Subcutaneous adipose tissue (tissue), 4 donors: Measurements from ENCODE around the gene RASA3. TPM values are rescaled to one million over a fixed set of nuclear protein-coding genes. Genes with fewer than 3 reads are reported as not detected.

Source experiments
- total RNA-seq, 4 donors: library from RNA; depleted of rRNA; stranded (reverse); fragments of >200 nt; gene quantifications; one replicate each; pipeline ENCODE4 v1.1.0, GENCODE V29; 2016
- TF ChIP-seq, protein P1 (sequence below): fragments of 450-650 bp; IDR thresholded peaks from one replicate; pipeline ENCODE4 v1.5.1; 2016; ENCODE audit warnings: low read depth, mild to moderate bottlenecking, control low read depth, antibody characterized with exemption, moderate library complexity

RASA3 gene
- total RNA-seq, 4 donors from 2014 or later, result 36.9 to 70.1 (median 46.3) TPM

DNA sequence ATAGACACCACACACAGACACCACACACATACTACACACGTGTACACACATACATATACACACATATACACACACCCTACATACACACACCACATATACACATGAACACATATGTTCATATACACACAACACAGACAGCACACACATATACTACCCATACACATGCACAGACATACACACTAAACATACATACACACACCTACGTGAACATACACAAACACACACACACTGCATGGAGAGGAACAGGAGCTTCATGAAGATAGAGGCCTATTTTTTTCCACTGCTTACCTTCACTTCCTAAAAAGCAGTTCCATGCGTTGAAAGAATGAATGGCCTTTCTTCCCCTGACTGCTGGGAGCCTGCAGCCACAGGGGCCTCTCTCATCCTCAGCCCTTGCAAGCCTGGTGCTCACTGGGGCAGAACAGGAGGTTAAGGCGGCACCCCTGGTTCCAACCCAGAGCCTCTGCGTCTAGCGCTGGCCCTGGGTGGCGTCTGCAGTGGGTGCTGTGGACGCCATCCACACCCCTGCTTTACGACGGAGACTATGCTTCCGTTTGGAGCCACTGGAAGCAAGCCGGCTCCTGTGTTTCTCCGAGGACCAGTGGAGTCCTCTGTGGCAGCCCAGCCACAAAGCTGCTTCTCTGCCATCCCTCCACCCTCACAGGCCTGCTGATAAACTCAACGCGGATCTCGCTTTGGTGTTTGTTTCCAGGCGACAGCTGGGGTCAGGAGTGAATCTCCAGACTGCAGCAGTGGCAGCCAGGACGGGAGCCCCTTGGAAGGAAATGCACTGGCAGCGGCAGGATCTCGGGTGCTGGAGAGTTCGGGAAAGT lies 1.9 kb upstream of the RASA3 start:
- TF ChIP-seq, protein P1, sequence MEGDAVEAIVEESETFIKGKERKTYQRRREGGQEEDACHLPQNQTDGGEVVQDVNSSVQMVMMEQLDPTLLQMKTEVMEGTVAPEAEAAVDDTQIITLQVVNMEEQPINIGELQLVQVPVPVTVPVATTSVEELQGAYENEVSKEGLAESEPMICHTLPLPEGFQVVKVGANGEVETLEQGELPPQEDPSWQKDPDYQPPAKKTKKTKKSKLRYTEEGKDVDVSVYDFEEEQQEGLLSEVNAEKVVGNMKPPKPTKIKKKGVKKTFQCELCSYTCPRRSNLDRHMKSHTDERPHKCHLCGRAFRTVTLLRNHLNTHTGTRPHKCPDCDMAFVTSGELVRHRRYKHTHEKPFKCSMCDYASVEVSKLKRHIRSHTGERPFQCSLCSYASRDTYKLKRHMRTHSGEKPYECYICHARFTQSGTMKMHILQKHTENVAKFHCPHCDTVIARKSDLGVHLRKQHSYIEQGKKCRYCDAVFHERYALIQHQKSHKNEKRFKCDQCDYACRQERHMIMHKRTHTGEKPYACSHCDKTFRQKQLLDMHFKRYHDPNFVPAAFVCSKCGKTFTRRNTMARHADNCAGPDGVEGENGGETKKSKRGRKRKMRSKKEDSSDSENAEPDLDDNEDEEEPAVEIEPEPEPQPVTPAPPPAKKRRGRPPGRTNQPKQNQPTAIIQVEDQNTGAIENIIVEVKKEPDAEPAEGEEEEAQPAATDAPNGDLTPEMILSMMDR, result no peak

GRCh38 chr13:114131583-114132418 lies 622 bp downstream of the RASA3 start:
- TF ChIP-seq, protein P1, result no peak

GRCh38 chr13:114130837-114131582 lies 1.4 kb downstream of the RASA3 start:
- TF ChIP-seq, protein P1, result no peak

DNA sequence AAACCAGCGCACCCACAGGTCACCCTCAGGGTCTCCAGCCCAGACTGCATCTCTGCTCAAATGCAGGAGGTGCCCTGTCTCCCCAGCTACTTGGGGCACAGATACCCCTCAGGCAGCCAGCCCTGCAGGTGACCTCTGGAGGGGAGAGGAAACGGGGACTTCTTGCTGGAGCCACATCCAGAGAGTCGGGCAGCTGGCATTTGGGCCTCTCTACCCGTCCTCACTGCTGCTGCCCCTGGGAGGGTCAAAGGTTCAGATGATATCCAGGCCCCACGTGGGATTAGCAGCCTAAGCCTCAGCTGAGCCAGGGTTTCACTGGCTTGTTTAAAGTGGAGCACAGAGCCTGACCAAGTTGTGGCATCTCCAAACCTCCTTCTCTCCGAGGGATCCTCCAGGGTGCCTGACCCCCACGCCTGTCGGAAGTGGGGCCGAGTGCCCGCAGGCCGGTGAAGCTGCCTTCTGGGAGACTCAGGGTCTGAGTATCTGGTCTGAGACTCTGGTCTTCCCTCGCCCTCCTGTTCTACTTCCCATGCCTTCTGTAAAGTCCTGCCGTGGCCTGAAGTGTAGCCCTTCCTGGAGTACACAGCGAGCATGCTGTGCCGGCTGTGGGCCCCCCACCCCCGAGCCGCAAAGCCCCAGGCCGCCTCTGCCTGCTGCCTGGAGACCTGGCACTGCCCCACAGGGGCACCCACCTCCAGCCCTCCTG lies 2.1 kb downstream of the RASA3 start:
- TF ChIP-seq, protein P1, result no peak

- TF ChIP-seq, protein P1, result no peak
These were observed 2.8 kb downstream of the RASA3 start for GRCh38 chr13:114129649-114130062.

DNA sequence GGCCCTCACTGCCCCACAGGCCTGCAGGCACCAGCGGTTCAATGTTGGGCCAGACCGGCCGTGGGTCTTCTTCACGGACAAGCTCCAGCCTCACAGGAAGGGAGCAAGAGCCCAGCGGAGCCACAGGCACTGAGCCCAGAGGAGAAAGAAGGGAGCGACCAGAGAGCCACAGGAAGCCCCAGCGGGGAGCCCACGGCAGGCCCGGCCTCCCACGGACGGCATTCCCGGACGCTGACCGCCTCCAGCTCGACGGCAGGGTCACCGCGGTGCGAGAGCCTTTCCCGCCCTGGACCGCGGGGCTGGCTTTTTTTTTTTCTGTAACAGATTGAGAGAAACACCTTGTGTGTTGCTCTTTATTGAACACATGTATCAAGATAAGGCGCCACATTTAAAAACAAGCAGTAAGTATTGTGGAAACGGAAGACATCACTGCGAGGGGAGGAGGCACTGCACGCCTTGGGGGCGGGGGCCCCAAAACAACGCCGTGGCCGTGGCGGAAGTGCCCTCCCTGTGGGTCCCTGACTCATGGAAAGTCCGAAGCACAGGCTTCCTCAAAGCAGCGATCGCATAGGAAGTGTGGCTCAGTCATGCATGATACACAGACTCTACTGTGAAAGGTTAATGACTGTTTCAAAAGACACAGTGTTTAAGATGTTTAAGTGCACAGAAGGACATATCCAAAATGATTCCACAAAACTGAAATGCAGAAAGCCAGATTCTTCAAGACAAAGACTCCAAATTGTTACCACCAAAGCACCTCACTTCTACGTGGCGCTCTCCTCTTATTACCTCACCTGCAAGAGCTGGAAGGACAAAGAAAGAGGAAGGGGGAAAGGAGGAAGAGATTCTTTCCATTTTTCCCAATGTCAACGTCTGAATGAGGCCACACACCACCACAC lies 3.5 kb downstream of the RASA3 start:
- TF ChIP-seq, protein P1, result no peak
